GM19438 (cell line): ENCODE results near the gene TMEM203.

Experiments
- ATAC-seq: cut with Tn5 transposase; IDR thresholded peaks from one replicate; pipeline ENCODE4 v1.9.1; 2021; ENCODE audit warnings: low read depth; ENCODE audit not compliant: unreplicated experiment

The TMEM203 gene

GRCh38 chr9:137182836-137183235 lies 22.6 kb downstream of the TMEM203 start:
- ATAC-seq: no peak

- ATAC-seq: no peak
Observed at GRCh38 chr9:137181680-137182079, 23.8 kb downstream of the TMEM203 start.

GRCh38 chr9:137180491-137180890 lies 25.0 kb downstream of the TMEM203 start:
- ATAC-seq: no peak

GRCh38 chr9:137179761-137180160 lies 25.7 kb downstream of the TMEM203 start:
- ATAC-seq: no peak

- no peak for ATAC-seq
Observed at GRCh38 chr9:137178939-137179630, 26.4 kb downstream of the TMEM203 start.

- no peak for ATAC-seq
Observed at GRCh38 chr9:137178201-137178938, 27.1 kb downstream of the TMEM203 start.

- no peak for ATAC-seq
Observed at GRCh38 chr9:137176302-137177182, 28.9 kb downstream of the TMEM203 start.

GRCh38 chr9:137175345-137175961 lies 30.0 kb downstream of the TMEM203 start:
- ATAC-seq: no peak

- no peak for ATAC-seq
Observed at GRCh38 chr9:137174722-137175293, 30.6 kb downstream of the TMEM203 start.

GRCh38 chr9:137173796-137174664 lies 31.4 kb downstream of the TMEM203 start:
- no peak for ATAC-seq

- ATAC-seq: no peak
Observed at GRCh38 chr9:137172901-137173795, 32.3 kb downstream of the TMEM203 start.

GRCh38 chr9:137171149-137171900 lies 34.1 kb downstream of the TMEM203 start:
- ATAC-seq: no peak

- no peak for ATAC-seq
Observed at GRCh38 chr9:137170486-137171148, 34.8 kb downstream of the TMEM203 start.

- ATAC-seq: no peak
Observed at GRCh38 chr9:137169896-137170358, 35.5 kb downstream of the TMEM203 start, which contains the start of gene LRRC26. Gene LRRC26, minus strand, starts transcription at chr9:137170051. Its CDS starts 108 bp downstream, at chr9:137169943.

GRCh38 chr9:137168904-137169856 lies 36.3 kb downstream of the TMEM203 start:
- no peak for ATAC-seq

GRCh38 chr9:137168573-137168903 lies 36.9 kb downstream of the TMEM203 start:
- no peak for ATAC-seq
